Stimulated activated CD8-positive, alpha-beta memory T cell treated with anti-CD3 and anti-CD28 coated beads, Interleukin-15, amount 100 ng/mL, for 4 hours (primary cell): ENCODE data around the gene ZNF660.
"Not testable (repeated sequence)": the region's sequence is repeated elsewhere in the genome, so short reads cannot be mapped to it uniquely, and the experiment has no call there.

Experiments used
- DNase-seq, 2 donors: peaks; one replicate each; pipeline ENCODE4 v3.0.0-alpha.2; 2020; ENCODE audit warnings: low read depth in 2 of 2

ZNF660 gene

GRCh38 chr3:44584646-44585501, at the start of gene ZNF660:
TSS of gene ZNF660 (plus strand) at chr3:44584964. CDS start at chr3:44594194, 9,230 bp downstream.
- DNase-seq, result no peak

- no peak for DNase-seq
Observed at GRCh38 chr3:44535364-44535763, 49.4 kb upstream of the ZNF660 start.

GRCh38 chr3:44544811-44545210, 40.0 kb upstream of the ZNF660 start:
- not testable (repeated sequence) for DNase-seq

- DNase-seq, result peak; percentile 38 to 39
Observed at GRCh38 chr3:44554626-44555592, 29.9 kb upstream of the ZNF660 start, which contains the start of gene ZKSCAN7. TSS of gene ZKSCAN7 (plus strand) at chr3:44555193. CDS start at chr3:44557048, 1,855 bp downstream.

DNA sequence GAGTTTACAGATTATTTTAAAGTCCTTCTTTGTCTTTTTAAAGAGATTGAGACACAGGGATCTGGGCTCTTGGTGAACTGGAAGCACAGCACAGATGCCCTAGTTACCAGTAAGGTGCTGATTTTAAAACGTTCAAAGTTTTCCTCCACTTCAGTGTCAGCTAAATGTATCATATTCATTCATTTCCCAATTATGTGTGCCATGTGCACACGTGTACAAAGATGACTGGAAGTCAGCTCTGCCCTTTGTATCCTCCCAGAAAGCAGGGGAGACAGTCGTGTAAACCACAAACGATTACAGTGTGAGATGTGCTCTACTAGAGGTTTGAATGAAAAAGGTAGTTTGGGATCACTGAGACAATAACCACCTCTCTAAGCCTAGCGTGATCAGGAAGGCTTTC, 29.0 kb upstream of the ZNF660 start:
- DNase-seq, result no peak

DNA sequence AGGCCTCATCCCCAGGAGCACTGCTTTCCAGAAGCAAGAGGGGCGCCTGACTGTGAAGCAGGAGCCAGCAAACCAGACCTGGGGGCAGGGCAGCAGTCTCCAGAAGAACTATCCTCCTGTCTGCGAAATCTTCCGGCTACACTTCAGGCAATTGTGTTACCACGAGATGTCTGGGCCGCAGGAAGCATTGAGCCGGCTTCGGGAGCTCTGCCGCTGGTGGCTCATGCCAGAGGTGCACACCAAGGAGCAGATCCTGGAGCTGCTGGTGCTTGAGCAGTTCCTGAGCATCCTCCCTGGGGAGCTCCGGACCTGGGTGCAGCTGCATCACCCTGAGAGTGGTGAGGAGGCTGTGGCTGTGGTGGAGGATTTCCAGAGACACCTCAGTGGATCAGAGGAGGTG, 27.7 kb upstream of the ZNF660 start:
- no peak for DNase-seq

GRCh38 chr3:44561076-44561475, 23.7 kb upstream of the ZNF660 start:
- no peak for DNase-seq

DNA sequence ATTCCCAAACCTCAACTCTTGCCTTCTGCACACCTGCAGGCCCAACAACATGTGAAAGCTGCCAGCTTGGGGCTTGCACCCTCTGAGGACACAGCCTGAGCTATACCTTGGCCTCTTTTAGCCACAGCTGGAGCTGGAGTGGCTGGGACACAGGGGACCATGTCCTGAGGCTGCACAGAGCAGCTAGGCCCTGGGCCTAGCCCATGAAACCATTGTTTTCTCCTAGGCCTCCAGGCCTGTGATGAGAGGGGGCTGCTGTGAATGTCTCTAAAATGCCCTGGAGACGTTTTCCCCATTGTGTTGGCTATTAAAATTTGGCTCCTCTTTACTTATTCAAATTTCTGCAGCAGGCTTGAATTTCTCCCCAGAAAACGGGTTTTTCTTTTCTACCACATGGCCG, 22.6 kb upstream of the ZNF660 start:
- DNase-seq, result no peak

- no peak for DNase-seq
Observed at GRCh38 chr3:44568561-44568960, 16.2 kb upstream of the ZNF660 start.

DNA sequence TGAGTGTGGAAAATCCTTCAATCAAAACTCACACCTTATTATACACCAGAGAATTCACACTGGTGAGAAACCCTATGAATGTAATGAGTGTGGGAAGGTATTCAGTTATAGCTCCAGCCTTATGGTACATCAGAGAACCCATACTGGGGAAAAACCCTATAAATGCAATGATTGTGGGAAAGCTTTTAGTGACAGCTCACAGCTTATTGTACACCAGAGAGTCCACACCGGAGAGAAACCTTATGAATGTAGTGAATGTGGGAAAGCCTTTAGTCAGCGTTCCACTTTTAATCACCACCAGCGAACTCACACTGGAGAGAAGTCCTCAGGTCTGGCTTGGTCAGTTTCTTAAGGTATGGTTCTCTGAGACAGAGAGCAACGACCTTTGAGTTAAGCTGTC, 13.7 kb upstream of the ZNF660 start:
- DNase-seq, result no peak

- DNase-seq, result no peak
Observed at GRCh38 chr3:44576613-44577012, 8.2 kb upstream of the ZNF660 start.

DNA sequence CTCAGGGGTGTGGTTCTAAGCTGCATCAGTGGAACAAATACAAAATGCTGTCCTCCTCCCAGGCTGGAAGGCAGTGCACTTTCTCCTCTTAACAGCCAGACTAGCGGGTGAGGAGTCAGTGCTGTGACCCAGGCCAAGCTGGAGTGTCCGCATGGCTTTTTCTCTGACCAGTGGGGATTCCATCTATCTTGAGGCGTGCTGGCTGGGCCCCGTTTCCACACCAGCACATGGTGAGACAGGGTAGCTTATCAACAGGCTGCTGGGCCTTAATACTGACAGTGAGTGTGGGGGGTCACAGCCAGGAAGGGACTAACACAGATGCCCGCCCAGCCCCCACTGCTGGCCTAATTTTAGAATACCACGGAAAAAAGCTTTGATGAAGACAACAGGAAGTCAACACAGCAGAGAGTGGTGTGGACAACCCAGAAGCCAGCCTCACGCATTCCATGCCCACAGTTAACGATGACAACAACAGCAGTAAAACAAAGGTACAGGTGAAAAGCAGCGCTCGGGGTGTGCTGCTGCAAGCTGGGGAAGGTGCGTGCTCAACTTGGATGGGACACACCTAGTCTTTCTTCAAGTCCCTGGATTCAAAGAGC, 7.3 kb upstream of the ZNF660 start:
- not testable (repeated sequence) for DNase-seq

DNA sequence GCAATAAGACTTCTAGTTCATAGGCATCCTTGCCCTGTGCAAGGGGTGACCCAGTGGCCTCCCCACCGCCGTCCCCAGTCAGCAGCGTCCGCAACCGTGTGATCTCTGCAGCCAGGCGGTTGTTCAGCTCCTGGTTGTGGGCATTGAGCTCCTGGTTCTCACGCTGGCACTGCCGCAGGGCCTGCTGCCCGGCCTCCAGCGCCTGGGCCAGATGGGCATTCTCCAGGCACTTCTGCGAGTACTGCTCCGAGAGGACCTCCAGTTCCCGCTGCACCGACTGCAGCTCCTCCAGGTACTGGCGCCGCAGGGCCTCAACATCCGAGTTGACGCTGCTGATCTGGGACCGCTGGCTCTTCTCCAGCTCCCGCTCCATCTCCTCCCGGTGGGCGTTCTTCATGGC, 6.4 kb upstream of the ZNF660 start:
- DNase-seq, result not testable (repeated sequence)

DNA sequence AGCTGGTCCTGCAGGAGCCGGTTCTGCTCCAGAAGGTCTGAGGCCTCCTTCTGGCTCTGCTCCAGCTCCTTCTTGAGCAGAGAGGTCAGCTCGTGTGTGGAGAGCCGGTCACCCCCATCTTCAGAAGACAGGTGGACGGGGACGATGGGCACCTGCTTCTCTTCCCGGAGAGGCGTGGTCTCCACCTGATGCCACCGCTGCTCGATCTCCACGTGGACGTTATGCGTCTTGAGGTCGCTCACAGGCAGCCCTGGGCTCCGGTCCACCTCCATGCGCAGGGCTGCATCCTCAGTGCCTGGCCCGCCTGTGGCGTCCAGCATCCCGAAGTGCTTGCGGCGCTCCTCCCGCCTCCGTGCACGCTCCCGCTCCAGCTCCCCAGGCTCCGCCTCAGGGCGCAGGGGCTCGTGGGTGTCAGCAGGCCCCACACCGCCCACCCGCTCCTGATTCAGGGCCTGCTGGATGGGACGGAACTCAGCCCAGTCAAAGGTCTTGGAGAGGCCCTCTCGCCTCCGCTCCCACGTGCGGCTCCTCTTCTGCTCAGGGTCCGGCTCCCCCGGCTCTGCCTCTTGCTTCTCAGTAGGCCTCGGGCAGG, 5.7 kb upstream of the ZNF660 start:
- not testable (repeated sequence) for DNase-seq

DNA sequence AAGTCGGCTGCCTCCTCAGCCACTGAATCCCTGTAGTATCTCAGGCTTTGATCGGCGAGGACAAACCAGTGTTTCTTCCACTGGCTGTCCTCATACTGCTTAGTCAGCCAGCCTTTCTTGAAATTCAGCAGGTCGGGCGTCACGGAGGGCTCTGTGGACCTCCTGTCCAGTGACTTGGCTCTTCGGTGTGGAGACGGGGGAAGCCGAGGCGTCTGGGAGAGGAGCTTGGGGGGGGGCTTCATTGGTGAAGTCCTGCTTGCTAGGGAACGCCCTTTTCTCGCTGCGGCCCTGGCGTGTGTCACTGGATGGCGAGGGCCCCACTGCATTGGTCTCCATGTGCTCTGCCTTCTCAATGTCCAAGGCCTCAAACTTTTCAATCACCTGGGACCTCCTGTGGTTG, 5.0 kb upstream of the ZNF660 start:
- not testable (repeated sequence) for DNase-seq

GRCh38 chr3:44580971-44581370, 3.8 kb upstream of the ZNF660 start:
- DNase-seq, result not testable (repeated sequence)

DNA sequence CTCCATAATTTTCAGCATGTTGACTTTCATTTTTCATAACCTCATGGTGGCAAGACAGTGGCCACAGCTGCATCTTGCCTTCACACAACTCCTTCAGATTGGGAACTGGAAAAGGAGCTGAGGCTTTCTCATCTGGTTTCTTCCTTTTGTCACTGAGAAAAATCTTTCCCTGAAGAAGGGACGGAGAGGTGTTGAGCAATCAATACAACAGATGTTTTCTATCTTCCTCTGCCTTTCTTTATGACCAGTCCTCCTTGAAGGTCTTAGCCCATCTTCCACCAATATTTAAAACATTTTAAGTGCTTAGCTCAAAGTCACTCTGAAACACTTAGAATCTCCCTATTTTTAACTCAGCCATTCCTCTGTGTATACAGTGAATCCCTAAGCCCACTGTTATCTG, 11.9 kb downstream of the ZNF660 start:
- DNase-seq, result no peak

- no peak for DNase-seq
Observed at GRCh38 chr3:44601749-44602148, 17.0 kb downstream of the ZNF660 start.

DNA sequence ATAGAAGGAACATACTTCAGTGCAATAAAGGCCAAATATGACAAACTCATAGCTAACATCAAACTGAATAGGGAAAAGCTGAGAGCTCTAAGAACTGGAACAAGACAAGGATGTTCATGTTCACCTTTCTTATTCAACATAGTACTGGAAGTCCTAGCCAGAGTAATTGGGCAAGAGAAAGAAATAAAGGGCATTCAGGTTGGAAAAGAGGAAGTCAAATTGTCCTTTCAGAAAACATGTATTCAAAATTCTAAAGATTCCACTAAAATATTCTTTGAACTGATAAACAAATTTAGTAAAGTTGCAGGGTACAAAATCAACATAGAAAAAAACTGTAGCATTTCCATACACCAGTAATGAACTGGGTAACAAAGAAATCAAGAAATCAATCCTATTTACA, 27.9 kb downstream of the ZNF660 start:
- DNase-seq, result no peak

GRCh38 chr3:44624749-44625480, 40.2 kb downstream of the ZNF660 start, which contains the start of gene ZNF197:
TSS of gene ZNF197 (plus strand) at chr3:44625036. CDS start at chr3:44629155, 4,119 bp downstream.
- DNase-seq, result peak; percentile 34 to 43

- no peak for DNase-seq
Observed at GRCh38 chr3:44628716-44629115, 44.0 kb downstream of the ZNF660 start.
